Mucosa of gallbladder (tissue), 1 donor: ENCODE measurements around the gene FGFR3. TPM values are rescaled to one million over a fixed set of nuclear protein-coding genes. Genes with fewer than 3 reads are reported as not detected.

Source experiments
- DNase-seq: peaks from one replicate; pipeline ENCODE4 v3.0.0-alpha.2; 2020; ENCODE audit warnings: low spot score
- total RNA-seq: library from RNA; stranded (reverse); gene quantifications from one replicate; pipeline ENCODE4 v1.2.1, GENCODE V29; 2021
- donor health status: DM: no; HTN: no; CAD: no.

FGFR3 gene
- total RNA-seq, 1 donor from 2014 or later = 104 TPM

DNA sequence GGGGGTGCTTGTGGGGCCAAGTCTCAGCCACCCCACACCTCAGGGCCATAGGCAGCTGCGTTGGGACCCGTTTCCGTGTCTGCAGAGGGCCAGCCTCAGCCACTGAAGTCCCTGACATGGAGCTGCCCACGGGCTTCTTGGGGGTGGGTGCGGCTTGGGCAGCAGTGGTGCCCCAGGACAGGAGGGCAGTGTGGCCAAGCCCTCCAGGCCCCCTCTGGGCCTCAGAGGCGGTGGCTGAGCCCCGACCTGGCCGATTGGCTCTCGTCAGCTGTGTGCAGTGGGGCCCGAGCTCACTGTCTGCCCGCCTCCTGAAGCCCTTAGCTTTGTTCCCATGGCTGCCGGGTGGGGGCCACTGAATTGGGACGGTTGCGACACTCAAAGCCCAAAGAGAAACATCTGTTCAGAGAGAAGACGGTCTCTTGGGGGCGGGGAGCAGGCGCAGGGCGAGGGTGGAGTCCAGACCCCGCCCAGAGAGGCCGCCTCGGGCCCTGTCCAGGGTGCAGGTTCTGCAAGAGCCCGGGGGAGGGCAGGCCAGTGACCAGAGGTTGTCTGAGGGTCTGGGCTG lies 9.1 kb downstream of the FGFR3 start:
- DNase-seq = no peak

GRCh38 chr4:1802720-1803522 lies 9.8 kb downstream of the FGFR3 start:
- no peak for DNase-seq

DNA sequence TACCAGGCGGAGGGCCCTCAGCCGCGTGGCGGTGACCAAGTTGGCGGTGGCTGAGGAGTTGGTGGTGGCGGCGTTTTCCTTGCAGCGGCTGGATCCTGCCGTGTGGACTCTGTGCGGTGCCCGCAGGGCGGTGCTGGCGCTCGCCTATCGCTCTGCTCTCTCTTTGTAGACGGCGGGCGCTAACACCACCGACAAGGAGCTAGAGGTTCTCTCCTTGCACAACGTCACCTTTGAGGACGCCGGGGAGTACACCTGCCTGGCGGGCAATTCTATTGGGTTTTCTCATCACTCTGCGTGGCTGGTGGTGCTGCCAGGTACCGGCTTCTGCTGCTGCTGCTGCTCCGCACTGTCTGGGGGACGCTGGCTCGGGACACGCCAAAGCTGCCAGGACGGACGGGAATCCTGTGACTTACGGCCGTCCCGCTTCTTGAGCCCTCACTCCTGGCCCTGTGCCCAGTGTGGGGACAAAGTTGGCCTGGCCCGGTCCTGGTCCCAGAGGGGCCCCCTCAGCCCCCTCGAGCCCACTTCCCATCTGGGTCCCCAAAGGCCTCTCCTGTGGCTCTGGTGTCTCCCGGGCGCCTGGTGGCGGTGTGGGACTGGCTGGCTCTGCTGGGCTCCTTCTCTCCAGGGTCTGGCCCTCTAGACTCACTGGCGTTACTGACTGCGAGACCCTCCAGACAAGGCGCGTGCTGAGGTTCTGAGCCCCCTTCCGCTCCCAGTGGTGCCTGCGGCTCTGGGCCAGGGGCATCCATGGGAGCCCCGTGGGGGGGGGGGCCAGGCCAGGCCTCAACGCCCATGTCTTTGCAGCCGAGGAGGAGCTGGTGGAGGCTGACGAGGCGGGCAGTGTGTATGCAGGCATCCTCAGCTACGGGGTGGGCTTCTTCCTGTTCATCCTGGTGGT lies 10.7 kb downstream of the FGFR3 start:
- DNase-seq = no peak

GRCh38 chr4:1804638-1805492 lies 11.8 kb downstream of the FGFR3 start:
- no peak for DNase-seq

- no peak for DNase-seq
These were observed 12.6 kb downstream of the FGFR3 start for GRCh38 chr4:1805493-1806222.

DNA sequence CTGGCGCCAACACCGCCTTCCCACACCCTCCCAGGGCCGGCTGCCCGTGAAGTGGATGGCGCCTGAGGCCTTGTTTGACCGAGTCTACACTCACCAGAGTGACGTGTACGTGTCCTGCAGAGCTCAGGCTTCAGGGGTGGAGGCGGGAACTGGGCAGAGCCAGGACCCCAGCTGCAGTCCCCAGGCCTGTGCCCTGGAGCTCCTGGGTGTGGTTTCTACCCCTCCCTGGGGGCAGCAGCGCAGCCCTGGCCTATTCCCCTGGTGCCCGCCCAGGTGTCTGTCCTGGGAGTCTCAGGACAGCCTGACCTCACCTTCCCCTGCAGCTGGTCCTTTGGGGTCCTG lies 13.1 kb downstream of the FGFR3 start:
- DNase-seq = no peak

DNA sequence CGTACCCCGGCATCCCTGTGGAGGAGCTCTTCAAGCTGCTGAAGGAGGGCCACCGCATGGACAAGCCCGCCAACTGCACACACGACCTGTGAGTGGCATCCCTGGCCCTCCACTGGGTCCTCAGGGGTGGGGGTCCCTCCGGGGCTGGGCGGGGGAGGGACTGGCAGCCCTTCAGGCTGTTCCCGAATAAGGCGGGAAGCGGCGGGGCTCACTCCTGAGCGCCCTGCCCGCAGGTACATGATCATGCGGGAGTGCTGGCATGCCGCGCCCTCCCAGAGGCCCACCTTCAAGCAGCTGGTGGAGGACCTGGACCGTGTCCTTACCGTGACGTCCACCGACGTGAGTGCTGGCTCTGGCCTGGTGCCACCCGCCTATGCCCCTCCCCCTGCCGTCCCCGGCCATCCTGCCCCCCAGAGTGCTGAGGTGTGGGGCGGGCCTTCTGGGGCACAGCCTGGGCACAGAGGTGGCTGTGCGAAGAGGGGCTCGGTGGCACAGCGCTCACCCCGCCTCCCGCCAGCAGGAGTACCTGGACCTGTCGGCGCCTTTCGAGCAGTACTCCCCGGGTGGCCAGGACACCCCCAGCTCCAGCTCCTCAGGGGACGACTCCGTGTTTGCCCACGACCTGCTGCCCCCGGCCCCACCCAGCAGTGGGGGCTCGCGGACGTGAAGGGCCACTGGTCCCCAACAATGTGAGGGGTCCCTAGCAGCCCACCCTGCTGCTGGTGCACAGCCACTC lies 13.7 kb downstream of the FGFR3 start:
- no peak for DNase-seq

- no peak for DNase-seq
These were observed 14.3 kb downstream of the FGFR3 start for GRCh38 chr4:1807332-1807777.

GRCh38 chr4:1808396-1808795 lies 15.3 kb downstream of the FGFR3 start:
- no peak for DNase-seq

DNA sequence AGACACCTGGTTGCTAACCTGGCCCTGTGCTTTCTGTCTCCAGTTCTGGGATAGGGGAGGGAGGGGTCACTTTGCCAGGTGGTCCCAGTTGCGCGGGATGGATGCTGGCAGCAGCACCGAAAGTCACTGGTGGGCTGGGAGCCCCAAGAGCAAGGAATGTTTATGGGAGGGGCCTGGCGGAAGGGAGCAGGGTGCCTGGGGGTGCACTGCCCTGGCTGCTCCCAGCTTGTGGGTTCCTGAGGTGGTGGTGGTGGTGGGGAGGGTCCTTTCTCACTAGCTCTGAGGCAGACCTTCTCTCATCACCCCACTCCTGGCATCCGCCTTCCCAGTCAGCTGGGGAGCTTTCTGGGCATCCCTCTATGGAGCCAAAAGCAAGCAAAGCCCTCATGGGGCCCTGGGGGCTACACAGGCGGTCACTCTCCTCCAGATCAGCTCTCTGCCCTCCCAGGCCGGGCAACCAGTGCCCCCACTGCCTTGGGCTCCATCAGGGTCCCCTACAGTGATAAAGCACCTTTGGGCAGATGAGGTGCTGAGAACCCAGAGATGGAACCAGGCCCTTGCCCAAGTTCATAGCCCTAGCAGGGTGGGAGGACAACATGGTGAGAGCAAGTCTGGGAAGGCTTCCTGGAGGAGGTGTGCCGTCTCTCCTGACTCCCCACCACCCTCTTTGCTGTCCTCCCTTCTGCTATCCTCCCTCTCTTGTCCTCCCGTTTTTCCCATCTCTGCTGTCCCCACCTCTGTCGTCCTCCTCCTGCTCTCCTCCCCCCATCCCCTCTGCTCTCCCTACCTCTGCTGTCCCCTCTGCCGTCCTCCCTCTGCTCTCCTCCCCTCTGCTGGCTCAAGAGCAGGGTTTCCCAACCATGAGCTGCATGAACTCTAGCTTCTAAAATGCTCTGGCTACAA lies 16.0 kb downstream of the FGFR3 start:
- DNase-seq = no peak

DNA sequence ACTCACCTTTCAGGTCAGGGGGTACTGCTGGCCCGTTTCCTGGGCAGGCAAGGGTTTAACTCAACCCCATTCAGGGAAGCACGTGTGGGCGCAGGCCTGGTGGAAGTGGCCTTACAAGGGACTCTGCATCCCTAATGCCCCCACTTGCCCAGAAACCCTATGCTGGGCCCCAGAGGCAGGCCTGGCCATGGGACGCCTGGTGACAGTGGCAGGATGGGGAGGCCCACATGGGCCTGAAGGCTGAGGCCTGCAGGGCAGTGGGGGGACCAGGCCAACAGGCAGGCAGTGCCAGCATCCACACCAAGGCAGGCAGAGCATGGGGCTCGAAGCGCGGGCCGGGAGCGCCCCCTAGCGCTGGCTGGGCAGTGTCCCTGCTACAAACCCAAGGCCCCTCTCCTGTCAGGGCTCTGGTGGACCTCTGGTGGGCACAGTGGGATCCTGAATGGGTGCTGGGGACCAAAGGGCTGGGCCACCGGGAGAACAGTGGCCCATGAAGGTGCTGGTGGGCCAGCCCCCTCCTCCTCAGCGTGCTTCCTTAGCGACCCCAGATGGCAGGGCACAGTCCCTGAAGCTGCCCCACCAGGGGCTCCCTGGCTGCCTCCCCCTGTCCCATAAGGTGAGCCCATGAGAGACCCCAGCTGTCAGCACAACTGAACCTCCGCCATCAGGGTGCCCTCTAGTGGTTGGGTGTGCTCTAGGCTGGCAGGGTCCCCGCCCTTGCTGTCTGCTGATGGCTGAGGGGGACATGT lies 16.8 kb downstream of the FGFR3 start:
- DNase-seq = peak; percentile 56

- DNase-seq = no peak
These were observed 17.7 kb downstream of the FGFR3 start for GRCh38 chr4:1810765-1811164.

GRCh38 chr4:1812720-1813119 lies 19.6 kb downstream of the FGFR3 start:
- DNase-seq = no peak

- no peak for DNase-seq
These were observed 20.1 kb downstream of the FGFR3 start for GRCh38 chr4:1813231-1813630.

- no peak for DNase-seq
These were observed 20.8 kb downstream of the FGFR3 start for GRCh38 chr4:1813915-1814314.

DNA sequence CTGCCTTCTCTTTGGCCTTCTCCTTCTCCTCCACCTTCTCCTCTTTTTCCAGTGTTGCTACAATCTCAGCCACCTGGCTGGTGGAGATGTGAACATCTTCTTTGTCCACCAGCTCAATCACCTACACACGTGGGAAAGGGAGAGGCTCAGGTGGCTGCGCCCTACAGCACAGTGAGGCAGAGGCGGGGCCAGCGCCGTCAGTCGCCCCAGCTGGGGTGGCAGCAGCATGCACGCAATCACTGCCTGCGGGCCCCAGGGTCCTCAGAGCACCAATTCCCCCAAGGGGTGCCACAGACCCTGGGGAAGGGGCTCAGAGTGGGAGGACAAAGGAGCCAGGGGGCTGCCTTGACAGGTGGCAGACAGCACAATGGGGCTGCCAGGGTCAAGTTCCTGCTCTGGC lies 21.4 kb downstream of the FGFR3 start:
- DNase-seq = no peak

DNA sequence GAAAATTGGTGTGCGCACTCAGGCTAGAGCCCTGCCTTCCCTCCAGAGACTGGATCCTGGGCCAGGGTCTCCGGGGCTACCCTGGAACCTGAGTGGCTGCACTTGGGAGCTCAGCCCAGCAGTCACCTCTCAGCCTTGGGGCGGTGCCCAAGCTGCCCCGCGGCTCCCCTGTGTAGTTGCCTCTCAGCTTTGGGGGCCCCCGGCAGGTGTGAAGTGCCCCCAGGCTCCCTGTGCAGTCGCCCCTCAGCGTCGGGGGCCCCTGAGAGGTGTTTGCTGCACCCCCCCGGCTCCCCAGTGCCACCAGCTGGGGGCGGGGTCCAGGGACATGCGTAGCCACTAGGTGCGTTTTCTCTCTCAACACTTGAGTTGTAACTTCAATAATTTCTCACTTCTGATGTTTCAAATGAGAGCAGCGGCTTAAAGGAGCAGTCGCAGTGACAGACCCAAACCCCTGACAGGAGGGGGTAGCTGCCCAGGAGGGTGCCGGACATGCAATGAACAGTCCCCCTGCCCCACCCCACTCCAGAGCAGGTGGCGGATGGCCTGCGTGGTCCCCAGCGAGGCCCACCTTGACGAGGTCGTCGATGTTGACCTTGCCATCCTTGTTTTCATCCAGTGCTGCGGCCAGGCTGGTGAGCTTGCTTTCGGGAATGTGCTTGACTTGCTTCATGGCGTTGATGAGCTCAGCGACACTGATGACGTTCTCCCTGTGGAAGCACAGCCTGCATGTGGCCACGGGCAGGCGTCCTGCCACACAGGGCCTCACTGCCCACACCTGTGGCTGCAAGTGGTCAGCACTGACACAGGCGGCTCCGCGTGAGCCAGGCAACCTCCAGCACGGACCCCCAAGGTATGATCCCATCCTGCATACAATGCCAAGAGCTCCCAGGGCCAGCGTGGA lies 22.3 kb downstream of the FGFR3 start:
- no peak for DNase-seq
